HCT116 (cell line): ENCODE data around the gene VWC2.

ENCODE experiments used
- CTCF ChIP-seq, 3 experiments: fragments of 200-600 bp in 1 of 3; sonication (generic) in 1 of 3; IDR thresholded peaks in 2 of 3; conservative IDR thresholded peaks in 1 of 3; 2 replicates each; pipeline ENCODE4 v1.5.1; 2012 to 2017; ENCODE audit warnings: low read depth in 2 of 3, low read length in 2 of 3, antibody characterized with exemption in 1 of 3, borderline replicate concordance in 1 of 3, control low read depth in 1 of 3, mild to moderate bottlenecking in 1 of 3, mixed read lengths in 1 of 3, mixed run types in 1 of 3, moderate library complexity in 1 of 3; ENCODE audit not compliant: insufficient read depth in 1 of 3
- FOSL1 ChIP-seq: IDR thresholded peaks from 2 replicates; pipeline ENCODE4 v1.6.1; 2012; ENCODE audit warnings: low read depth

GRCh38 chr7:49773936-49774458 is 559 bp downstream of the VWC2 start:
- TF ChIP-seq FOSL1 (no peak), CTCF (IDR thresholded peaks at IDR 0.05 in 2 of 3, conservative IDR thresholded peaks at IDR 0.05 in 1 of 3; ENCODE audit: borderline replicate concordance in 1 of 3, insufficient read depth in 1 of 3, low read depth in 2 of 3, low read length in 2 of 3) (no peak)
